Ascending aorta (tissue), 2 donors: ENCODE results near the gene OVOL1. TPM values are rescaled to one million over a fixed set of nuclear protein-coding genes. Genes with fewer than 3 reads are reported as not detected.

Experiments used
- DNase-seq, 2 donors: peaks; one replicate each; pipeline ENCODE4 v3.0.0-alpha.2; 2019; ENCODE audit warnings: low spot score in 2 of 2
- H3K27ac ChIP-seq, 2 donors: fragments of 200-600 bp; sonication (generic); one replicate each; pipeline ENCODE4 v1.5.1; 2016 to 2017; ENCODE audit warnings: mild to moderate bottlenecking in 1 of 2
- H3K27me3 ChIP-seq: fragments of 200-600 bp; sonication (generic); one replicate; pipeline ENCODE4 v1.5.1; 2017
- H3K36me3 ChIP-seq, 2 donors: fragments of 200-600 bp; sonication (generic); one replicate each; pipeline ENCODE4 v1.5.1; 2016
- H3K4me1 ChIP-seq, 2 donors: fragments of 200-600 bp; sonication (generic); one replicate each; pipeline ENCODE4 v1.5.1; 2016 to 2017; ENCODE audit warnings: mild to moderate bottlenecking in 1 of 2
- H3K4me3 ChIP-seq, 2 donors: fragments of 200-600 bp; sonication (generic); one replicate each; pipeline ENCODE4 v1.5.1; 2016 to 2017; ENCODE audit warnings: mild to moderate bottlenecking in 1 of 2
- H3K9me3 ChIP-seq, 2 donors: fragments of 200-600 bp; sonication (generic); one replicate each; pipeline ENCODE4 v1.5.1; 2016
- CTCF ChIP-seq, 3 experiments: fragments of 200-600 bp in 2 of 3; fragments of 450-650 bp in 1 of 3; sonication (generic) in 2 of 3; IDR thresholded peaks; one replicate each; pipeline ENCODE4 v1.5.1; 2016 to 2019; ENCODE audit warnings: antibody characterized with exemption in 3 of 3, mild to moderate bottlenecking in 1 of 3, moderate library complexity in 1 of 3
- intact Hi-C: fragments of 100-400 bp; cut with DNase I; formaldehyde crosslinking; loops from one replicate; pipeline ENCODE4 v1.15.1; 2023
- total RNA-seq: library from RNA; depleted of rRNA; stranded (reverse); fragments of >200 nt; gene quantifications from one replicate; pipeline ENCODE4 v1.1.0, GENCODE V29; 2016

Gene OVOL1
- total RNA-seq, 1 donor from 2014 or later: not detected

- peak overlapping the region; percentile 77 to 91 for H3K4me3 ChIP-seq
- no peaks in the 10 kb centered on the region for H3K36me3 ChIP-seq
- no peaks in the 10 kb centered on the region for H3K9me3 ChIP-seq
- no peak for DNase-seq
- TF ChIP-seq CTCF (IDR thresholded peaks at IDR 0.05): no peak
- intact Hi-C loops: loop anchor here (2.0 kb wide), 1 partner anchor 39 kb away; no protein-coding TSS in a partner anchor
- no peaks in the 10 kb centered on the region for H3K27me3 ChIP-seq
- peak overlapping the region in 1 of 2 donors; percentile 25 for H3K27ac ChIP-seq
- peaks cover 0 to 2% of the 10 kb centered on the region in 2 donors for H3K4me1 ChIP-seq
These were observed 30.5 kb downstream of the OVOL1 start for GRCh38 chr11:65817312-65817834.

DNA sequence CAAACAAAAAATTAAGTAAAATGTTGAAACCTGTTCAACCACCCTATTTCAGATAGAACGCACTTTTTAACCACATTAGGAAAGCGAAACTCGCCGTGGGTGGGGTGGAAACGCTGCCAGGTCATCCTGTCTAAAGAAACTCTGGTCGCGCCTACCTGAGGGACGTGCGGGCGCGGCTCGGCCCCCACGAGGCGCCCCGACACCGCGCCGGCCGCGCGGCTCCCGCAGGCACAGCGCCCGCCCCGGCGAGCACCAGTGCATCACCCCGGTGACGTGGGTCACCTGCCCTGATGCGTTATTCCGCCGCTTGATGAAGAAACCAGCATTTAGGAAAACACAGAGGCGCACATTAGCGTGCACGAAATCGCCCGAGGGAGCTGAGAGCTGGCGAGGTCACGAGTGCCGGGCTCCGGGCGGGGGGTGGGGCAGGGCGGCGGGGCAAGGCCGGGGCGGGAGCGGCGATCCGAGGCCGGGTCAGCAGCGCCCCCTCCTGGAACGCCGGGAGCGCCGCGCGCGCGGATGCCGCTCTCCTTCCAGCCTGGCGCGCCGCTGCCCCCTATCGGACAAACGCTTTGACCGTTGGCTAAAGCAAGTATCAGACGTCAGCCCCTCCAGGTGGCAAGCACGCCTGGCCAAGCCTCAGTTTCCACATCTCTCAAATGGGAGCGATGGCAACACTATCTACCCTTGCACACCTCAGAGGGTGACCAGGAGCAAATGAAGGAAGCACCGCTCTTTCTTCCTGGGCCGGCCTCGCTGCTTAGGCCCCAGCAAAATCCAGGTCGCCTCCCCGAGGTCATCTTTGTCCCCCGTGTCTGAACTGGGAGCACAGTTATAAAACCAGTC lies 31.2 kb downstream of the OVOL1 start:
- Histone ChIP-seq H3K36me3 (no peaks in the 10 kb centered on the region), H3K4me1 (peaks cover 0 to 2% of the 10 kb centered on the region in 2 donors), H3K27ac (peak overlapping the region in 1 of 2 donors; percentile 25), H3K27me3 (no peaks in the 10 kb centered on the region), H3K9me3 (no peaks in the 10 kb centered on the region), H3K4me3 (peak overlapping the region; percentile 77 to 91)
- peak; percentile 92 to 99 (median 96) for TF ChIP-seq CTCF (IDR thresholded peaks at IDR 0.05)
- DNase-seq: peak; percentile 45 to 95
- intact Hi-C loops: loop anchor here (1.0 to 2.0 kb wide), 5 partner anchors 15 to 112 kb away; partner anchors contain the start of genes RNASEH2C and SNX32

GRCh38 chr11:65821107-65821506 lies 34.2 kb downstream of the OVOL1 start:
- no peak for TF ChIP-seq CTCF (IDR thresholded peaks at IDR 0.05)
- no peaks in the 10 kb centered on the region for H3K36me3 ChIP-seq
- no peaks in the 10 kb centered on the region for H3K9me3 ChIP-seq
- no peaks in the 10 kb centered on the region for H3K27me3 ChIP-seq
- intact Hi-C loops: no loop called here
- DNase-seq: no peak
- H3K4me3 ChIP-seq: no peak overlapping the region
- H3K27ac ChIP-seq: no peak overlapping the region
- H3K4me1 ChIP-seq: peaks cover 0 to 2% of the 10 kb centered on the region in 2 donors

DNA sequence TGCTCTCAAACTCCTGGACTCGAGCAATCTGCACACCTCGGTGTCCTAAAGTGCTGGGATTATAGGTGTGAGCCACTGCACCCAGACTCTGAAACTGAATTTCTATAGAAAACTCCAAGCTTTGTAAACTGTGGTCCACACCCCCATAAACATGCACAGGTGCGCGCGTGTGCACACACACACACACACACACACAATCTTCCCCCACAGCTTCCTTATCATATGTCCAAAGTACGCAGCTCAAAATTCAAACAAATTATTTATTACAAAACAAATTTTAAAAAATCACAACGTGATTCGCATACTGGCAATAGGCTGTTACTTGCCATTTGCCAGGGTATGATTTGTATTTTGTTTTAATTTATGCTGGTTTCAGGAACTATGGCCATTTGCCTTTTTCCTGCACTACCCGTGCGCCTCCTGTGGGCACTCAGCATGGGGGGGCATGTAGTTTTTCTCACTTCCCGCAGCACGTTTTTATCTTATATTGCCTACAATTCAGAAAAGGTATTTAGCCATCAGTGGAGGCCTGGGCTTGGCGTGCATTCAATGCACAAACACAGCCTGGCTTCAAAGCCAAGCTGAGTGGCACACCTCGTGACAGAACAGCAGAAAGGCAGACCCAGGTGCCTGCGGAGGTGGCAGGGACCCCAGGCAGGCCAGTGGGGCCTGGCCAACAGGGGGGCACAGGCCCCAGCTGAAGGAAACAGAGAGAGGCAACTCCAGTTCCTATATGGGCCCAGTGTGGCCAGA lies 36.1 kb downstream of the OVOL1 start:
- DNase-seq: no peak
- intact Hi-C loops: no loop called here
- no peak overlapping the region for H3K4me3 ChIP-seq

More for the DNA sequence above, 36.1 kb downstream of the OVOL1 start:
- H3K36me3 ChIP-seq: no peaks in the 10 kb centered on the region
- no peaks in the 10 kb centered on the region for H3K27me3 ChIP-seq
- H3K4me1 ChIP-seq: peaks cover 0 to 2% of the 10 kb centered on the region in 2 donors
- H3K27ac ChIP-seq: no peak overlapping the region
- no peak for TF ChIP-seq CTCF (IDR thresholded peaks at IDR 0.05)
- no peaks in the 10 kb centered on the region for H3K9me3 ChIP-seq
